ENCODE results near the gene PRTG.
"Not testable (repeated sequence)": the region's sequence is repeated elsewhere in the genome, so short reads cannot be mapped to it uniquely, and the experiment has no call there.

PRTG gene

DNA sequence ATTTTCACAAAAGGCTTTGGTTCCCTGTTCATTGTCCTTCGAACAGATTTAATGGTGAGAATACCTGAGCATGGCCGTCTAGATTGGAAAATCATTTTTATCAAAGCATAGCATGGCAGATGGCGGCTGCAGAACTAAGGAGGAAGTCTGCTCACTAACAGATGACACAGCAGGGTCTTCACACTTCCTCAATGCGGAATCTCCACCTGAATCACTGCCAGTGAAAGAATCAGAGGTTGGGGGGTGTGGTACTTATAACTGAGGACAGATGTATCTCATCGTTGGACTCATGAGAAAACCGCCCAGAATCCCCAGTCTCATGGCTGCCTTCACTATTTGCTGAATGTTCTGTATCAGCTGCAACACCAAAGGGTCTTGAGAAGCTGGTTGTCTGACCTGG, 123.2 kb downstream of the PRTG start:
- no peak for DNase-seq

DNA sequence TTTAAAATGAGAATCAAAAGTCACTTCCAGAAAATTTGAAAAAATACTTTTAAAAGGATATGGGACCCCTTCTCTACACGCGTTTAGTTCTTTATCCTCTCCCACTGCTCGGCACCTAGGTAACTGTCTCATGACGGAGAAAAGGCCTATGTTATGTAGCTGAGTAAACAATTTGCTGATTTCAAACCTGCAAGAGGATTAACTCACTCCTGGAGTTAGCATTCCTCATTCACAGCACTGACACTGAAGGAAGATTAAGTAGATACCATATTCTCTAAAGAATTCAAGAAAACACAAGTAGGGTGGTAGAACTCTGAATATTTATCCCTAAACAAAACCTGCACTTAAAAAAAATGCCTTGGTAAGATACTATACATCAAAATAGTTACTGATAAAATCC, 124.6 kb downstream of the PRTG start:
- no peak for DNase-seq

DNA sequence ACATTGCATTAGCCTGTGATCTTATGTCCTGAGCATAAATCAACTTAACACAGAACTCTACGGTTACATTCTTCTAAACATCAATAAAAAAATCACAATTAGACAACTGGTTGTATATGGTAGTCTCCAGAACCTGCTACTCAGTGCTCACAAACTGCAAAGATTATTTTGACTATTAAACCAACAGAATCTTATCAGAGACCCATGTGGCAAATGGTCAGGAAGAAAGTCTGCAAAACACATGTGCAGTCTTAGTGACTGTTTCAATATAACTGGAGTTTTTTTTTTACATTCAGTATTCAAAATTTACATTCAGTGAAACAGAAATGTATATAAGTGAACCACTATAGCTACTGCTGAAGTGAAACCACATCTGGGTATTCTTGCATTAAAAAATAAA, 127.5 kb downstream of the PRTG start:
- DNase-seq, result no peak

DNA sequence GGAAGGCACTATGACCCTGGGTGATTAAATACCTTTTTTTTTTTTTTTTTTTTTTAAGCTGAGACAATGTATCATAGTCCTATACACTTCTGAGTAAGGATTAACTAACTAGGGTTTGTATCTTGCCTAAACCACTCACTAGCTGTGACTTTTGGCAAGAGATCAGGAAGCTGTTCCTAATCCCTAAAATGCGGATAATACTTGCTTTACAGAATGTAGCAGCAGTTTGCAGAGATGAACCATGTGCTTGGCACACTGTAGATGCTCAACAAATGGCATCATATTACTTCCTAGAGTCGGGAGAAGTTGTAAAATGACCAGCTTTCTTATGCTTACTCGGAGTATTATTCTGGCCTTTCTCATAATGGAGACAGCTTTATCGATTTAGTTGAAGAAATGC, 129.2 kb downstream of the PRTG start:
- no peak for DNase-seq

DNA sequence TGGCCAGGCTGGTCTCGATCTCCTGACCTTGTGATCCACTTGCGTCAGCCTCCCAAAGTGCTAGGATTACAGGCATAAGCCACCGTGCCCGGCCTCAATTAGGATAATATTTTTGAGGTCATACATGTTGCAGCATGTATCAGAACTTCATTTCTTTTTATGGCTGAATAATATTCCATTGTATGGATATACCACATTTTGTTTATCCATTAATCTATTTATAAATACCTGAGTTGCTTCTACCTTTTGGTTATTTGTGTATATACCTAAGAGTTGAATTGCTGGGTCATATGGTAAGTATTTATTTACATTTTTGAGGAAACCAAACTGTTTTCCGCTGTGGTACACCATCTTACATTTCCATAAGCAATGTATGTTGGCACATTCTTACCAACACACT, 136.7 kb downstream of the PRTG start:
- no peak for DNase-seq

DNA sequence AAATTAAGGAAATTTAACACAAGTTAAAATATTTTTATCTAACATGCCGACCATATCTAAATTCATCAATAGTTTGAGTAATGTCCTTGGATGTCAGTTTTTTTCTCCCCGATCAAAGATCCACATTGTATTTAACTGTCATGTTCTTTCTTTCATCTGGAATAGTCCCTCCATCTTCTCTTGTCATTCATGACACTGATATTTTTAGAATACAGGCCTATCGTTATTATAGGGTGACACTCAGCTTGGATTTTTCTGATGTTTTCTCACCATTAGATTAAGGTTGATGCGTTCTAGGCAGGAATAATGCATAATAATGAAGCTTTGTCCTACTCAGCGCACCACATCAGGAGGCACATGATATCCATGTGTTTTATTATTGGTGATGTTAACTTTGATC, 141.6 kb downstream of the PRTG start:
- no peak for DNase-seq

DNA sequence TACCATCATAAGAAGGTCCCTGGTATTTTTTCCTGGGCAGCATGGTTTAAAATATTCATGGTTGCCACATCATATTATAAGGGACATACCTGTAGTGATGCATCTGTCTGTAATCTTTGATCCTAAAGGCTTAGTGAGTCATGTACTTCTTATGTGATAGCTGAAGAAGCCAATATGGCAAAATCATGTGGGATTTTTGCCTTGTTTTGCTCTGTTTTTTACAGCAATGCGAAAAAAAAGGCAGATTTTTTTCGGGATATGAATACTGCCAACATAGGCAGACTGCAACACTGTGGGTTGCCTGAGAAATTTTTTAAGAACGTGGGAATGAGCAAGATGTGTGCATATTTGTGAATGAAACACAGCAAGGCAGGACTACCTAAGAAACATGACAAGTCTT, 143.5 kb downstream of the PRTG start:
- no peak for DNase-seq

DNA sequence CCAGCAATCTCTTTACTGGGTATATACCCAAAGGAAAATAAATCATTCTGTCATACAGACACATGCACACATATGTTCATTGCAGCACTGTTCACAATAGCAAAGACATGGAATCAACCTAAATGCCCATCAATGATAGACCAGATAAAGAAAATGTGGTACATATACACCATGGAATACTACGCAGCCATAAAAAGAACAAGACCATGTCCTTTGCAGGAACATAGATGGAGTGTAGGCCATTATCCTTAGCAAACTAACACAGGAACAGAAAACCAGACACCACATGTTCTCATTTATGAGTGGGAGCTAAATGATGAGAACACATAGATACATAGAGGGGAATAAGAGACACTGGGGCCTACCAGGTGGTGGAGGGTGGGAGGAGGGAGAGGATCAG, 149.9 kb downstream of the PRTG start:
- not testable (repeated sequence) for DNase-seq

DNA sequence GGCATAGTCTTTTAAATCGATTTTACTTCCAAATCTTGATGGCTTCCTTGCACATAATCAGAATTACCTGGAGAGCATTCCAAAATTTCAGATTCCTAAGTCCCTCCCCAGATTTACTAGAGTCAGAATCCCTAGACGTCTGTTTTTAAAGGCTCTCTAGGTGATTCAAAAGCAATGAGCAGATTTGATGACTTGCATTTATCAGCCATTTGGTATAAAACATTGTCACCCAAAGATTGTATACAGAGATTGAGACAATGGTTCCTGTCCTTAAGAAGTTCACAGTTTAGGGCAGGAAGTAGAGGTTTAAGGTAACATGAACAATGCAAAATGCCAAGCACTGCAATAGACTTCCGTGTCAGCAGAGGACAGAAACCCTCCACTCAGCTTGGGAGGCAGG, 152.2 kb downstream of the PRTG start:
- DNase-seq, result no peak

DNA sequence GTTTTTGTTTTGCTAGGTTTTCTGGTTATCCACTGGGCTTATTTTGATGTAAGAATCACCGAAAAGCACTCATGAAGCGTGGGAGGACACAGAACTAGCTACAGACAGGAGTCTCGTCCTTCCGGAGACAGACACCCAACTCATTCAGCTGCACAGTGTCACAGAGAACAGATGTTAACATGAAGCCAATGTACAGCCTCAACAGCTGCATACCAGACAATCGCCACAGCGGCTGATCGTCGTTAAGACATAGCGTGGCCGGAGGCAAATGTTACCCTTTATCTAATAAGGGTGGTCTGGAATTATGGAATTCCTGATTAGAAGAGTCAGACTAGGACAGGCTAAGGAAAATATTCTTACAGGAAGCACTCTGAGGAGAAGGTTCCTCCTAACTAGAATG, 153.7 kb downstream of the PRTG start:
- no peak for DNase-seq

DNA sequence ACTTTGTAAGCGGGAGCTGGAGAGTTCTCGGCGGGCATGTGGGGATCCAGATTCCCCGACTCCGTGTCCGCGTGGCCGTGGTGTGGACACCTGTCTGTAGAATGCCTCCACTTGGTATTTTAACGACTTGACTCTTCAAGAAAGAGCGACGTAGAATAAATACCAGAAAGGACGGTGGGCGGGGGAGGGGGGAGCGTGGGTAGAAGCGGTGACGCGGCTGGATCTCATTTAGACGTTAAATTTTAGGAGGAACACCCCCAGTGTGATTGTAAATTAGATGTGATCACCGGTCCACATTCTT, 154.2 kb downstream of the PRTG start:
- no peak for DNase-seq

DNA sequence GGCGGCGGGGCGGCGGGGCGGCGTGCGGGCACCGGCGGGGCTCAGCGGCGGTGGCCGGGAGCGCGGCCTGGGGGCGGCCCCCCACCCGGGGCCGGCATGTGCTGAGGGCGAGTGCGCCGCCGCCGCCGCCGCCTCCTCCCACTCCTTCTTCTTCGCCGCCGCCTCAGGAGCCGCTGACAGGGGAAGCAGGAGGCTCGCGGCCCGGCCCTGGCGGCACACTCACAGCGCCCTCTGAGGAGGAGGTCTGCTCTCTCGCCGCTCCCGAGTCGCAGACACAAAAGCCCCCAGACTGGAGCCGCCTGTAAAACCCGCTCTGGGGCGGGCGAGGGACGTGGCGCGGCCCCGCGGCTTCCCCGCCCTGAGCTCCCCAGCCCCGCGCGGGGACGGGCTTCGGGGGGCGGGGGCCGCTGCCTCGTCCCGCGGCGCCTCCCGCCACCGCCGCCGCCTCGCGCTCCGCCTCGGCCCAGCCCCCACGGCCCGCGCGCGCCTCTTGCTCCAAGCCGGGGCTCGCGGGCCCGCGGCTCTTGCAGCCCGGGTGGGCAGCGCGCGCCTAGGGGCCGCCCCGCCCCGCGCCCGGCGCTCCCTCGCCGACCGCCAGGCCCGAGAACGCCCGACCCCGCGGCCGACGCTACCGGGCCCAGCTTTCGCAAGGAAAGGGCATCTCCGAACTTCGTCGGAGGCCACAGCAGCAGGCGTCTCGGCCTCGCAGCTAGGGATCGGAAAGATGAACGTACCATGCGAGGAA, 154.7 kb downstream of the PRTG start, which contains the start of gene PYGO1:
Gene PYGO1 (minus strand): TSS at position 276 of the 745 bp plus-strand sequence. CDS start 462 bp downstream, outside the sequence.
- no peak for DNase-seq

DNA sequence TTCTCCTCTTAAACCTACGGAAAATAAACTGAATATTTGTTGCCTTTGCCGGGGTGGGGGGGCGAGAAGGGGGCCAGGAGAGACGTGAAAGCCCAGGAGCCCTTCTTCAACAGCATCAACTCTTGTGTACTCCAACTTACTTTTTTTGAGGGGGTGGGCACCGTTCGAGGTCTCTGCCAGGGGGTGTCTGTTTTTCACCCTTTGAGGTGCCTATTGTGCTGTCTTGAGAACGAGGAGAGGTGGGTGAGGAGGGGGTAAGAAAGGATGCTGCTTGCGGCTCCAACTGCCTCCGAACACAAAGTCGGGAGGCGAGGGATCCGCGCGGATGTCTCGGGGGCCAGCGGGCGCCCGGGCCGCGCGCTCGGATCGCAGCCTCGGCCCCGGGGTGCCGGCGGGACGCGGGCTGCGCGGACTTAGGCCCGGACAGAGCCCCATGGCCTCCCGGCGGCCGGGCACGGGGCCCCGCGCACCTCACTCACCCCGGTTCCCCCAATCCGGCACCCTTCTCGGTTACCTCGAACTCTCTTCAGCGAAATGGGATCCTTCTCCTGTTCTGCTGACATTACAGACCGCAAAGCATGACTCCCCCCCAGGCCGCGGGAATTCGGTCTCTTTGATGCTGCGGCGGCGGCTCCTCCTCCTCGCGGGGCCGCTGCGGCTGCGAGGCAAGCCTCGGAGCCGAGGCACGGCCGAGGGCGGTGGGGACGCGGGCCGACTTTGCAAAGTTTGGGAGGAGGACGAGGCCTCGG, 155.5 kb downstream of the PRTG start:
- DNase-seq, result no peak

DNA sequence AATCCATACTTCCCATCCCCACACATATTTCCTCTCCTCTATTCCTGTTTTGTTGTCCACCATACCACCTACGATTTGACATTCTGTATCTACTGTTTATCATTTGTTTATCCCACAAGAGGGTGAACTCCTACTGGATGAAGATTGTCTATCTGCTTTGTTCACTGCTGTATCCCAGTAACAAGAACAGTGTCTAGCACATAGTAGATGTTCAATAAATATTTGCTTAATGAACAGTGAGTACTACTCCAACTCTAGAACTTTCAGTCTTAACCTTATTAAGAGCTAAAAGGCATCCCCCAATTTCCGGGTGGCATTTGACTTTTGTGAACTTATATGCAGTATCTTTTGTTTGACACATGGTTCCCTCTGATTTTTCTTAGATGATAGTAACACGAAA, 156.1 kb downstream of the PRTG start:
- DNase-seq, result no peak

DNA sequence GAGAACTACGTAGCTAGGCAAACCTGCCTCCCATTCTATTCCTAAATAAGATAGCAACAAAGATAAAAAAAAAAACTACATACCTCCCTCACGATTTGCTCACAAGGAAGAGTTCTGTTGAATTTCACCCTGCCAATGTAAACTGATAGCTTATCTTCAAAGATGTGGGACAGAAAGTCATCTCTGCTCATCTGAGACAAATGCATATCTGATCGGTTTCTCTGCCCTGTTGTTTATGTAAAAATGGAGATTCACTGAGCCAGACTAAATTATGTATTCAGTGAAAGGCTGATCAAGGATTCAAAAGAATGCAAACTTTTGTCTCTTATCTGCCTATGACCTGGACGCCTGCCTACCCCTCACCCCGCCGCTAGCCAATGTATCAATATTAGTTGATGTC, 166.0 kb downstream of the PRTG start:
- DNase-seq, result no peak

DNA sequence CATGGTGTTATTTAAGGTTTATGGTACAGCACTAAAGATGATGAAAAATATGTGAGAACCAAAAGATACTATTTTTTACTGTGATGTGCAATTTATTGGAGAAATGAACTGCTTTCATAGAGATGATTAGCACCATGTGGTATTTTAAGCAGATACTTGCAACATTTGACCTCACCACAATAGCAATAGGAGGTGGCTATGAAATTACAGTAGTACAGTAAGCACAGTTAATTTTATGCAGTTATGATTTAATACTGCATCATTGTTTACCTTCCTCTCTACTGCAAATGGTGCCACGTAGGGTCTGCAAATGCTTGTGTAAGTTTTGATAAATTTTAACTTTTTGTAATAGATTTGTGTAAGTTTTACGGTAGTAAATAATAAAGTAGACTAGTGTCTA, 168.9 kb downstream of the PRTG start:
- DNase-seq, result no peak

DNA sequence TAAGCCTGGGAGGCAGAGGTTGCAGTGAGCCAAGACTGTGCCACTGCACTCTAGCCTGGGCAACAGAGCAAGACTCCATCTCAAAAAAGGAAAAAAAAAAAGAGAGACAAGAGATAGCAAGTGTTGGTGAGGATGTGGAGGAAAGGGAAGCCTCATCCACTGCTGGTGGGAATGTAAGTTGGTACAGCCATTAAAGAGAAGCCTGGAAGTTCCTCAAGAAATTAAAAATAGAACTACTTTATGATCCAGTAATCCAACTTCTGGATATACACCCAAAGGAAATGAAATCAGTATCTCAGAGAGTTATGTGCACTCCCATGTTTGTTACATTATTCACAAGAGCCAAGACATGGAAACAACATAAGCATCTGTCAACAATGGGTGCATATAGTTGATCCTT, 169.7 kb downstream of the PRTG start:
- DNase-seq, result no peak

DNA sequence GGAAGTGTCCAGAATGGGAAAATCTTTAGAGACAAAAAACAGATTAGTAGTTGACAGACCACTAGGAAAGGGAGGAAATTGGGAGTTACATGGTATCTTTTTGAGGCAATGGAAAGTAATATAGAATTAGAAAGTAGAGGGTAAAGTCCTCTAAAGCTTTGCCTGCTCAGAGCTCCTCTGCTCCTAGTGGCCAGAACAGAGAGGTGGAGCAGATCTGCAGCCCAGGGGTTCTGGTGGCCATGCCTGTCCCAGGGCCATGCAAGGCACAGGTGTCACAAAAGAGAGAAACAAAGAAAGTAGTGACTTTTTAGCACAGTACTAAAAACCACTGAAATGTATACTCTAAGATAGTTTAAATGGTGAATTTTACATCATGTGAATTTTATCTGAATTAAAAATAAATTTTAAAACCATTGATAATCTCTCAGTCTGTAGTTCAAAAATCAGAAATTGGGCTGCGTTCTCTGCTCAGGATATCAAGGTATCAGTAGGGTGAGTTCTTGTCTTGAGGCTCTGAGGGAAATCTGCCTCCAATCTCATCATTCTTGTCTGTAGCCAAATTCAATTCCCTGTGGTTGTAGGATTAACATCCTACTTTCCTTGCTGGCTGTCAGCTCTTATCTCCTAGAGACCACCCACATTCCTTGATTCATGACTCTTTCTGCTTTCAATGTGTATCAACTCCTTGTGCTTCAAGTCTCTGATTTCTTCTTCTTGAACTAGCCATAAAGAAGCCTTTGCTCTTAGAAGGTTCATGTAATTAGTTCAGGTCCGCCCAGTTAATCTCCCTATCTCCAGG, 178.4 kb downstream of the PRTG start:
- DNase-seq, result no peak

DNA sequence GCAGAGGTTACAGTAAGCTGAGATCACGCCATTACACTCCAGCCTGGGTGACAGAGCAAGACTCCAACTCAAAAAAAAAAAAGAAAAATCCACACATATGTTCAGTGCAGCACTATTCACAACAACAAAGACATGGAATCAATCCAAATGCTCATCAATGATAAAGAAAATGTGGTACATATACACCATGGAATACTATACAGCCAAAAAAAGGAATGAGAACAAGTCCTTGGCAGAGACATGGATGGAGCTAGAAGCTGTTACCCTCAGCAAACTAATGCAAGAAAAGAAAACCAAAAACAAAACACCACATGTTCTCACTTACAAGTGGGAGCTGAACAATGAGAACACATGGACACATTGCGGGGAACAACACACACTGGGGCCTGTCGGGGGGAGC, 180.4 kb downstream of the PRTG start:
- DNase-seq, result no peak
